ENCODE data around the gene TLX1.

The TLX1 gene

DNA sequence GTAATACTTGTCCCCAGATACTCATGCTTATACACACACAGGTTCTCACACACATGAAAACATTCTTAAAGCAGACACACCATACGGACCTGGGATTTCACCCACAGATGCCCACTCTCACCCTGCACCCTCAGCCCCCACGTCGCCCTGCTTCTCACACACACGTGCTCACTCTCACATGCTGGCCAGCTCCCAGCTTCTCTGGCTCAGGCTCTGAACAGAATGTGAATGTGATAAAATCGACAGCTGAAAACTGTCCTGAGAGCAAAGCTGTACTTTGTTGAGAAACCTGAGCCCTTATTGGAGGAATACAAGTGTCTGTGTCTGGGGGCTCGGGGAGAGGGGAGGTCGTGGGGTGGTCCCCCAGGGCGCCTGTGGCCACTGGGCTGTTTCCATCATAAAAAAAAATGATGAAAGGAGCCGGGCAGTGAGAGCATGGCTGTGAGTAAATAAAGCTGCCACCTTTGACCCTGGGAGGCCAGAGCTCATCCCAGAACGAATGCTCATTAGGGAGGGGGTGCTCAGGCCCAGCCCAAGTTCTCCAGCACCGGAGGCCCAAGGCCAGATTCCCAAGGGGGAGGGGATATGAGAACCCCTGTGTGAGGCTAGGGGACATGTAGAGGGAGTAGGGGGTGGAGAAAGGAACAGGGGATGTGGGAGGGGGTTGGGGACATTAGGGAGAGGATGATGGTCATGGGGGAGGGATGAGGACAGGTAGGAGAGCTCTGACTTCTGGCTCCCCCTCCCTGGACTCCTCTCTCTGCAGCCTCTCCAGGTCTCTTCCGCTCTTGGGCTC is 18.1 kb upstream of the TLX1 start:
- DNase-seq (ENCODE audit: low read depth): no peak

DNA sequence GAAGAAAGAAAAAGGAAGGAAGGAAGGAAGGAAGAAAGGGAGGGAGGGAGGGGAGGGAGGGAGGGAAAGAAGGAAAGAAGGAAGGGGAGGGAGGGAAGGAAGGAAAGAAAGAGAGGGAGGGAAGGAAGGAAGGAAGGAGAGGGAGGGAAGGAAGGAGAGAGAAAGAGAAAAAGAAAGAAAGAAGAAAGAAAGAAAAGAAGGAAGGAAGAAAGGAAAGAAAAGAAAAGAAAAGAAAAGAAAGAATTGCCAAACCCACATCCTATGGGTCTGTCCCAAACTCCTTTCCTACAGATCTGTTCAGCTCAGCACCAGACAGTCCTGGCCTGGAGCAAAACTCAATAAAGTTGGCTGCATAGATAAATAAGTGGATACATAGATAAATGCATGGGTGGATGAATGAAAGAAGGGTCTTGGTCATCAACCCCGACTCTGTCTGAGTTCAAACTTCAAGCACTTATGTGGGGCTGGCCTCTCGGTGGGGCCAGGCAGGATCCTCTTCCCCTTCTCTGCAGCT is 17.2 kb upstream of the TLX1 start:
- no peak for DNase-seq (ENCODE audit: low read depth)

- DNase-seq (ENCODE audit: low read depth): no peak
These were observed 16.5 kb upstream of the TLX1 start for GRCh38 chr10:101114646-101115045.

DNA sequence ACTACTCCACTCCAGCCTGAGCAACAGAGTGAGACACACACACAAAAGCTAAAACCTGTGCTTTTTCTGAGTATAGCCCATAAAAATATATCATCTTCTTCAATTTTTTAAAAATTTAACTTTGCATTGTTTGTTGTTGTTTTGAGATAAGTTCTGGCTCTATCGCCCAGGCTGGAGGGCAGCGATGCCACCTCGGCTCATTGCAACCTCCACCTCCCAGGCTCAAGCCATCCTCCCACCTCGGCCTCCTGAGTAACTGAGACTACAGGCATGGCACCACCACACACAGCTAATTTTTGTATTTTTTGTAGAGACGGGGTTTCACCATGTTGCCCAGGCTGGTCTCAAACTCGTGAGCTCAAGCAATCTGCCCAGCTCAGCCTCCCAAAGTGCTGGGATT is 14.3 kb upstream of the TLX1 start:
- DNase-seq (ENCODE audit: low read depth): no peak

DNA sequence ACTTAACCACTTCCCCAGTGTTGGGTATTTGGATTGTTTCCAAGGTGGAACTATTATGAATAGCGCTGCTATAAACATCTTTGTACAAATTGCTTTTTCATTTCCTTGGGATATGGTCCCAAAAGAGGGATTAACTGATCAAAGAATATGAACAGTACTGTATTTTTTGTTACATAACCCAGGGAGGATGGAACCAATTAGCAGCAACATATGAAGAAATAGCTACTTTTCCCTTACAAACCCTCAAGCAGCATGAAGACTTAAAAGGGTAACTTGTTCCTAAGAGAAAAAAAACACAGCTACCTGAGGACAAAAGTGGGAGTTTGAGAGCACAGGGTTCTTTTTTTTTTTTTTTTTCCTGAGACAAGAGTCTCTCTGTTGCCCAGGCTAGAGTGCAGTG is 13.1 kb upstream of the TLX1 start:
- DNase-seq (ENCODE audit: low read depth): no peak

DNA sequence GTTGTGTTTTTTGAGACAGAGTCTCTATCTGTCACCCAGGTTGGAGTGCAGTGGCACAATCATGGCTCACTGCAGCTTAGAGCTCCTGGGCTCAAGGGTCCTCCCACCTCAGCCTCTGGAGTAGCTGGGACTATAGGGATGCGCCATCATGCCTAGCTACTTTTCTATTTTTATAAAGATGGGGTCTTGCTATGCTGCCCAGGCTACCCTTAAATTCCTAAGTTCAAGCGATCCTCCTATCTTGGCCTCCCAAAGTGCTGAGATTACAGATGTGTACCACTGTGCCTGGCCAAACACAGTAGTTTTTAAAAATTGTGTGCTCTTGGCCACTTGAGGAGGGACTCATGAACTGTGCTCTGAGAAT is 10.6 kb upstream of the TLX1 start:
- DNase-seq (ENCODE audit: low read depth): no peak

DNA sequence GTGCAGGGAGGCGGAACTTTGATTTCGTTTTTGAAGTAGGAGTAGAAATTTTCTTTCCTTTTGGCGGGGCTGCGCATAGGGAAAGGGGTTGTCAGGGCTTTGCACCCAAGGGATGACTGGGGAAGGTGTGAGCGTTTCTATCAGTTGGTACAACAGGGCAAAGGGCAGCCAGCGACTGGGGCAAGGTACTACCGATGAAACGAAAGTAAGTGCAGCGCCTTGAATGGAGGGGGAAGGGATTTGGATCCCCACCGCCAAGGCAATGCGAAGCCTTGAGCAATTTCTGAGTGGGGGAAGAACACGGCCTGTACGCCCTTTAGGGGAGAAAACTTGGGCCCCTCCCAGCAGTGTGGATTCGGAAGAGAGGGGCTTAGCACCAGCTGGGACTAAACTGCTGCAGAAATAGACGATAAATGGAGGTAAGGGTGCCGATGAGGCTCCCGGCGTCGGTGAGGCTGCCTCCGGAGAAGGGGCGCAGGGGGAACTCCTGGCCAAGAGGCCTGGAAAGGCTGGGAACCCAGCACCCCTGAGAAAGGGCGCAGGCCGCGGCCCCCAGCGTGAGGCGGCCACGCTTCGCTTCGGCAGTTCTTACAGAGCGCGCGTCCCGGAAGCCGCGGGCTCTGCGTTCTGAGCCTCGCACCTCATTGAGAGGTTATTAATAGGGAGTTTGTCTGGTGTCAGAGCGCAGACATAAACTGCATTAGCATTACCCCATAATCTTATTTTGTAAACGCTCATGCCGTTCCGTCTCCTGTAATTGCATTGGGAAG is 10.0 kb upstream of the TLX1 start:
- DNase-seq (ENCODE audit: low read depth): no peak

GRCh38 chr10:101121654-101122031 is 9.5 kb upstream of the TLX1 start:
- no peak for DNase-seq (ENCODE audit: low read depth)

DNA sequence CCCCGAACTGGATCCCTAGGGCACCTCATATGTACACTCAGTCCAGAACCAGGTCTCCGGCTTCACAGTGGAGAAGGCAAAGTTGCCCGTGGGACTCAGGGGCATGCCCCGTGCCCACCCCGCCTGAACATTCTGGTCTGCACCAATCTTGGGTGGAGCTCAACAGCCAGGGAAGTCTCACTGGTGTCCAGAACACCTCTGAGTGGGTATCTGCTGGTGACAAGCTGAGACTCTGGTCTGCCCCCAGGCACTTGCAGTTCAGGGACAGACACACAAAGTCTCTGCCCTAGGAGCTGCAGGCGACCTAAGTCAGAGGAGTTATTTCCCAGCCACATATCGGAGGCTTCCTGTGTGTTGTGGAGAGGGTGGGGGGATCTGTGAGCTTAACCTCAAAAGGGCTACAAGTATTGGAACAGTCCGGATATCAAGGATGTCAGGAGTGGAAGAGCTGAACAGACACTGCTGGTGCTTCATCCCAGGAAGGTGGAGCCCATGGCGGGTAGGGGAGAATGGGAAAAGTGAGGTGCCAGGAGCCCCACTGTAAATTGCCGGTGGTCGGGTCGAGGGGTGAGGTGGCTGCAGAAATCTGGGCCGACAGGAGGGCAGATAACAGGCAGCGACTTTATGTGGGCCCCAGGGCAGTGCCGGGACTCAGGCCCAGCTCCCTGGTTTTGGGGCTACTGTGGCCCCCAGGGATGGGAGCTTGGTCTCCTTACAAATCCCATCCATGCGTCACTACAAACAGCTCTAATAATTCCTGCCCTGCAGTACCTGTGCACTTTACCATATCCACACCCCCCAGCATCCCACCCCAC is 8.6 kb upstream of the TLX1 start:
- no peak for DNase-seq (ENCODE audit: low read depth)

GRCh38 chr10:101123085-101123814 is 7.8 kb upstream of the TLX1 start:
- DNase-seq (ENCODE audit: low read depth): no peak

DNA sequence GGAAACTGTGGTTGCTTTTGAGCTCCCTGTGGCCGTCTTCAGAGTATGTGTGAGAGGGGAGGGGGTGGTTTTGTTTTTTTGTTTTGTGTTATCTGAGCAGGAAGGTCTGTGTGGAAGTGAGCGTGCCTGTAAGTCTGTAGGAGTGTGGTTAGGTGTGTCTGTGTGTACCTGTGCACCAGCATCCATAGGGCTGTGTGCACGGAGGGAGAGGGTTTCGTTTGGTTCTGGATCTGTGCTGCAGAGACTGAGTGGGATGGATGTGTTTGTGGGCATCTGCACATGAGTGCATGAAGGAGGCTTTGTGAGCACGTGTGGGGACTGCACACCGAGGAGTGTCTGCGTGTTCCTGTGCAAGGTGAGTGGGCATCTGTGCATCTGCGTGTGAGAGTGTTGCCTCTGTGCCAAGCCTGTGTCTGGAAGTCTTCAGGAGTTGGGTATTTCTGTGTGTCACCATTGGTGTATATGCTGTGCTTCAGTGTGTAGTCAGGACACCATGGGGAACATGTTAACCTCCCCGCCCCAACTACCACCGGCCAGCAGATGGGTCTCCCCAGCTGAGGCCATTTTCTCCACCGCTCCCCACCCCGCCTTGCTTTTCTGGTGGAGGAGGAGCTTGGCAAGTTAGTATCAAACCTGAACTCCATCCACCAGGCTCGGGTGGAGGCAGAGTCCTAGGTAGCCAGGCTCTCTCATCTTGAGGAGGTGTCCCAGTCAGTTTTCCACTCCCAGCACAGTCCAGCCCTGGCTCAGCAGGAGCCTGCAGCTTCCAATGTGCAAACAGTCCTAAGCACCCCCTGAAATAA is 7.1 kb upstream of the TLX1 start:
- no peak for DNase-seq (ENCODE audit: low read depth)

- no peak for DNase-seq (ENCODE audit: low read depth)
These were observed 6.2 kb upstream of the TLX1 start for GRCh38 chr10:101124933-101125332.

DNA sequence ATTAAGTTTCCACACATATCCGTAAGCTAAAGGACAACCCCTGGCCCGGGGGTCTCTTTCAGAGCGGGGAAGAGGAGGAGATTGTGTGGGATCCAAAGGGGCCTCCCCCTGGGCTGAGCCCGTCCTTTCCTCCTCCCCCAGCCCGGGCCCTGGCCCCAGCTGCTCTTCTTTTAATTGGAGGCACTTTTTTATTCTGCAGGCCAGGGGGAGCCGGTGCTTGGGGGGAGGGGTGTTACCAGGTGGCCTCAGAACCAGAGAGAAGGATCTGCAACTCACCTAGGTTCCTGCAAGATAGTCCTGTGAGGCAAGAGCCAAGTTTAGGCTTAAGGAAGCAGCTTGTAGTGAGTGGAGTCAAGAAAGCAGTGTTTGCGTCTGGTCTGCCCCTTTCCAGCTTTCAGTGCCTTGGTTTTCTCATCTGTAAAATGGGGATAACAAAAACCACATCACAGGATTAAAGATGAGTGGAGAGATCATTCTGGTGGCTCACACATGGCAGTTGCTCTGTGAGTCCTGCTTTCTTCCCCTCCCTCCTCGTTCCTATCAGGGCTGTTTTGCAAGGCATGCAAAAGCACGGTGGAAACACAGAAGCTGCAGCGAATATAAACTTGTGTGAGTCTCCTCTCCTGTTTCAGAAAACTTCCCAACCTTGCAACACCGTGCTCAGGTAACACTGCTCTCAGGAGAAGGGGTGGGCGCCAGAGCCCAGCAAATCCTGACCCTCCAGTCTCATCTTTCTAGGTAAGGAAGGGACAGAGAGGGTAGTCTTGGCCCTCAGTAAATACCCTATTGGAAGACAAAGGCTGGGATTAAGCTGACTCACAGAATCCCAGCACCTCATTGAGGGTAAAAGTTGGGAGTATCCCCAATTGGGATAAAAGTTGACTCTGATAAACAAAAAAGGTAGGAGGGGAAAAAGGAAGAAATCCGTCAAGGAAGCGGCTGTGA is 4.1 kb upstream of the TLX1 start:
- DNase-seq (ENCODE audit: low read depth): no peak

GRCh38 chr10:101130141-101130540 is 959 bp upstream of the TLX1 start:
- DNase-seq (ENCODE audit: low read depth): no peak

- no peak for DNase-seq (ENCODE audit: low read depth)
These were observed 999 bp downstream of the TLX1 start for GRCh38 chr10:101131962-101132635.

DNA sequence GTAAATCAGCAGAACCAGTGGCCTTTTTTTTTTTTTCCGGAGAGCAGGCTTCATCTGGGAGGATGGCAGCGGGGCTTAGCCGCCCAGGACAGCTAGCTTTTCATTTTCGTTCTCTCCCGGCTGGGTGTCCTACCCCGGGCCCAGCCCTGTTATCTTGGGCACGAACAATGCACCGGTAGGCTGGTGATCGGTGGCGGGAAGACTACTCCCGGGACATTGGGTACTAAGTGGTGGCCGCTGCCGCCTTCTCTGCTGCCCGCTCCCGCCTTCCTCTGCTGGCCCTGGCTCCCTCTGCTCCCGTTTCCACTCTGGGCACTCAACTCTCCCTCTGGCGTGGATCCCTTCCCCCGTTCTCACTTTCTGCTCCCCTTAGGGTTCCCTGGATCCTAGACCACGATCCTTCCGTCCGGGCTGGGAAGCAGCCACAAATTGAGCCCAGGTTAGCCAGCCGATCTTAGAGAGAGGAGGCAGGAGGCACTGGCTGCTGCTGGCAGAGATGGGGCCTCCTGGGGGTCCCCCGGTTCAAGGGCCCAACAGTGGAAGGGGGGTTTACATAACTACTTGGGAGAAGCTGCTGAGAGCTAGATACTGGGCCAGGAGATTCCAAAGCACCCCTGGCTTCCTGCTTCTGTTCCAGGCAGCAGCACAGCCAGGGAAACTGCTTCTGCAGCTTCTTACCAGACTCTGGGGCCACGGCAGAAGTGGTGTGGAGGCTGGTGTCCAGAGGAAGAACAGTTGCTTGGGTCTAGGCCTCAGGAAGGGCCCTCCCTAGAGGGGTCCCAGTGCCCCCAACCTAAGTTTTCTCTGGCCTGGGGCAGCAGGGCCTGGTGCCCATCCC is 1.8 kb downstream of the TLX1 start:
- no peak for DNase-seq (ENCODE audit: low read depth)

GRCh38 chr10:101133489-101134298 is 2.6 kb downstream of the TLX1 start:
- no peak for DNase-seq (ENCODE audit: low read depth)

Measured in EH (cell line).